ENCODE results near the gene PELI2.

- TF ChIP-seq POLR2A (IDR thresholded peaks at IDR 0.05) (no peak), CTCF (IDR thresholded peaks at IDR 0.05 in 4 of 5, conservative IDR thresholded peaks at IDR 0.05 in 1 of 5) (no peak)
Observed at GRCh38 chr14:56304456-56304855, 186.2 kb downstream of the PELI2 start.
